GM23248 (cell line): ENCODE data around the gene MYLK3.

Experiments
- EZH2 ChIP-seq: fragments of 200-600 bp; sonication (generic); IDR thresholded peaks from 2 replicates; pipeline ENCODE4 v1.6.1; 2018; ENCODE audit warnings: antibody characterized with exemption, mild to moderate bottlenecking; ENCODE audit not compliant: insufficient read depth, poor library complexity, severe bottlenecking
- EZH2phosphoT487 ChIP-seq: fragments of 200-600 bp; sonication (generic); IDR thresholded peaks from 2 replicates; pipeline ENCODE4 v1.6.1; 2018; ENCODE audit warnings: antibody characterized with exemption, moderate library complexity, mild to moderate bottlenecking, low read depth; ENCODE audit not compliant: insufficient read depth

DNA sequence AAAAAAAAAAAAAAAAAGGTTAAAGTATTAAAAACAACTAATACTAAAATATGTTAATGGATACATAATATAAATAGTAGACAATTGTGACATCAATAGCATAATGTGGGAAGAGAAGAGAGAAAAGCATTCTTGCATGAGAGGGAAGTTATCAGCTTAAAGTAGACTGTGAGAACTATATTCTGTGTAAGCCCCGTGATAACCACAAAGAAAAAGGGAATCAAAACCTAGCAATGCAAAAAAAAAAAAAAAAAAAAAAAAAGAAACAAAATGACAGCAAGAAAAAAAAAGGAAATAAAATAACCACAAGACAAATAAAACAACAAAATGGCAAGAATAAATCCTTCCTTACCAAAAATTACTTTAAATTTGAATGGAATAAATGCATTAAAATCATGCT lies 39.8 kb upstream of the MYLK3 start:
- no peak for TF ChIP-seq EZH2
- TF ChIP-seq EZH2phosphoT487: no peak
